GM18505 (cell line): ENCODE data around the gene CACNB1.
"Not testable (repeated sequence)": the region's sequence is repeated elsewhere in the genome, so short reads cannot be mapped to it uniquely, and the experiment has no call there.

ENCODE experiments used
- ATAC-seq: cut with Tn5 transposase; IDR thresholded peaks from one replicate; pipeline ENCODE4 v1.9.1; 2021; ENCODE audit not compliant: unreplicated experiment
- POLR2A ChIP-seq: IDR thresholded peaks from 4 replicates; pipeline ENCODE4 v1.6.1; 2011; ENCODE audit warnings: borderline replicate concordance; ENCODE audit not compliant: insufficient read depth, insufficient read length; ENCODE audit errors: extremely low read depth

Gene CACNB1

GRCh38 chr17:39141915-39142664 is 55.4 kb downstream of the CACNB1 start:
- no peak for ATAC-seq
- no peak for TF ChIP-seq POLR2A

- TF ChIP-seq POLR2A, result no peak
- no peak for ATAC-seq
These were observed 56.2 kb downstream of the CACNB1 start for GRCh38 chr17:39141294-39141693.

GRCh38 chr17:39139561-39139960 is 57.9 kb downstream of the CACNB1 start:
- TF ChIP-seq POLR2A, result no peak
- no peak for ATAC-seq

- TF ChIP-seq POLR2A, result no peak
- ATAC-seq, result no peak
These were observed 58.3 kb downstream of the CACNB1 start for GRCh38 chr17:39139161-39139511.

DNA sequence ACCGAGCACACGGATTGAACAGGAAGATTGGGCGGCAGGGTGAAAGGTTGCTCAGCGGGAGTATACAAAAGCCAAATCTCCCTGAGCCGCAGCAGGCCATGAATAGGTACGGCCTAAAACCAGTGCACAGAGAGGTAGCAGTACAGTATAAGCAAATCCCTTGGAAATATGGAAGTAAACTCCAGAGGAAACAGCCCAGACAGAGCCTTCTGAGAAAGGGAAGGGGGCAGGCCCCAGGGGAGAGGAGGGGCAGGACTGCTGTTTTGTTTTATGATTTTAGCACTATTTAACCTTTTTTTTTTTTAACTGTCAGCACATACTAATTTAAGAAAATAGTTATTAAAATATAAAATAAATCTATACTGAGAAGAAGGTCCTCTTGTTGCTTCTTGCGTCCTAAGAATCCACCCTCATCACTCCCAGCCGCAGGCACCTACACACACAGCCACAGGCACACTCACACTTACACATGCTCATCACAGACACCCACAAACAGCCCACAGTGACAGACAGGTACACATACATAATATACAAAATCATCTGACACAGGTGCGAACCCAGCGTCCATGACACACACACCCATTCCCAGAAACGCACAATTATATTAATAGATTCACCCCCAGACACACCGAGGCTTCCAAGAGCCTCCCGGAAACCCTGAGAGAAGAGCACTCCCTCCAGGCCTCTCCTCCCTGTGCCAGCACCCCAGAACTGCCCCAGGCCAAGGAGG is 58.9 kb downstream of the CACNB1 start:
- TF ChIP-seq POLR2A, result no peak
- no peak for ATAC-seq

- no peak for ATAC-seq
- no peak for TF ChIP-seq POLR2A
These were observed 62.6 kb downstream of the CACNB1 start for GRCh38 chr17:39134878-39135277.

- TF ChIP-seq POLR2A, result no peak
- ATAC-seq, result no peak
These were observed 65.3 kb downstream of the CACNB1 start for GRCh38 chr17:39132192-39132610.

GRCh38 chr17:39131616-39132015 is 65.9 kb downstream of the CACNB1 start:
- TF ChIP-seq POLR2A, result no peak
- ATAC-seq, result no peak

DNA sequence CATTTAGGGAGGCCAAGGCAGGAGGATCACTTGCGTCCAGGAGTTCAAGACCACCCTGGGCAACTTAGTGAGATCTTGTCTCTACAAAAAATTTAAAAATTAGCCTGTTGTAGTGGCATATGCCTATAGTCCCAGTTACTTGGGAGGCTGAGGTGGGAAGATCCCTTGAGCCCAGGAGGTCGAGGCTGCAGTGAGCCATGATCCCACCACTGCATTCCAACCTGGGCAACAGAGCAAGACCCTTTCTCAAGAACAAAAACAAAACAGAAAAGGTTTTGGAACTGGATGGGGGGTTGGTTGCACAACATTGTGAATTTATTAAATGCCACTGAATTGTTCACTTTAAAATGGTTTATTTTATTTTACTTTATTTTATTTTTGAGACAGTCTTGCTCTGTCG is 67.3 kb downstream of the CACNB1 start:
- no peak for ATAC-seq
- TF ChIP-seq POLR2A, result no peak

- not testable (repeated sequence) for ATAC-seq
These were observed 67.9 kb downstream of the CACNB1 start for GRCh38 chr17:39129544-39129943.

DNA sequence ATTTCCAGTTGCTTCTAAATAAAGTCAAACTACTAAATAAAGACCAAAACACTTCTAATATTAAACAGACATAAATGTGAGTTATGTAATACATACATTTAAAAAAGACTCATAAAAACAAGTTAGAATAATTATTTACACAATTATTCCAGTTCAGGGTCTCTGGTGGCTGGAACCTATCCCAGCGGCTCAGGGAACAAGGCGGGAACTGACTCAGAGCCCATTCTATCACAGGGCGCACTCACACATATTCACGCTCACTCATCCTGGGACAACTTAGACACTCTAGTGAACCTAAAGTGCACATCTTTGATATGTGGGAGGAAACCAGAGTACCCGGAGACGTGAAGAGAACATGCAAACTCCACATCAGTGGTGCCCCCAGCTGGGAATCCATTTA is 71.0 kb downstream of the CACNB1 start:
- no peak for ATAC-seq
- no peak for TF ChIP-seq POLR2A

GRCh38 chr17:39125143-39125875 is 72.2 kb downstream of the CACNB1 start:
- no peak for TF ChIP-seq POLR2A

DNA sequence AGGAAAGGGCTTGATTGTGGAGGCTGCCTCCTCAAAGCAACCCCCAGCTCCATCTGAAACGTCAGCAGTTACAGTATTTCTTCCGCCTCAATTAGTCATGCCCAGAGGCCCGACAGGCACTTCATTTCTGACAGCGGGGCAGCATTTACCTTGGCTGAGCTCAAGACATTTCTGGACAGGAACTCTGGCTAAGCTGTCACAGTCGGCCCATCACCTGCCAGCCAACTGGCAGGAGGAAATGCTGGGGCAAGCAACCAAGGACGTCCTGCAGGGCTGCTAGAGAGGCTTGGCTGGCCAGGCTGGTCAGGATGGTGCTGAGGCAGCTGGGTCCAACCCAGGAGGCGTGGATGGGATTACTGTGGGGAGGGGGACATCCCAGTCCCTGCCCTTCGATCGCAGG is 73.8 kb downstream of the CACNB1 start:
- no peak for TF ChIP-seq POLR2A
- ATAC-seq, result no peak

More at GRCh38 chr17:39125143-39125875, 72.2 kb downstream of the CACNB1 start:
- ATAC-seq, result no peak
